ENCODE results near the gene RIBC2.

Gene RIBC2

DNA sequence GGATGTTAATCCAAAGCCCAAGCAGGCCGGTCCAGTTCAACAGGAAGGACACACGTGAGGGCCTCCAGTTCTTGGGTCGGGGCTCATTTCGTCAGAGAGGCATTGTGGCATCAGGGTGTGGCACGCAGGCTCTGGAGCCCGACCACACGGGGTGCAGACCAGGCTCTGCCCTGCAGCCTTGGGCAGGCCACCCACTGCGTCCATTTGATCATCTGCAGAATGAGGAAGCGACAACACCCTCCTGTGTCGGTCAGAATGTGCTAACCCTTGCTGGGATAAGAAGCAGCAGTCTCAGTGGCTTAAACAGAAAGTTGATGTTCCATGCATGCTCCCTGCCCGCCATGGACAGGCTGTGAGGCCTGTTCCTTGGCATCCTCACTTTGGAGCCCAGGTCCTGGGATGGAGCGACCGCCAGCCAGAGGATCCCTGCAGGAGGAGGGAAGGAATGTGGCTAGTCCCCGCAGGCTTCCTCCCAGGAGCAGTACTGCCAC is 10.8 kb downstream of the RIBC2 start:
- H3K36me3 ChIP-seq (ENCODE audit: control insufficient read depth, insufficient read depth, low read length) = no peaks in the 10 kb centered on the region
- no peaks in the 10 kb centered on the region for H3K9me3 ChIP-seq (ENCODE audit: control insufficient read depth, low read length)
- H3K27ac ChIP-seq (ENCODE audit: insufficient read depth, low read length, poor library complexity, severe bottlenecking) = no peak overlapping the region
- no peaks in the 10 kb centered on the region for H3K4me1 ChIP-seq (ENCODE audit: control insufficient read depth, insufficient read depth, low read length, poor library complexity, severe bottlenecking)
- no peak overlapping the region for H3K4me3 ChIP-seq (ENCODE audit: insufficient read depth, low read depth, low read length, poor library complexity, severe bottlenecking)
- DNase-seq = no peak
- no peaks in the 10 kb centered on the region for H3K27me3 ChIP-seq (replicated peaks; ENCODE audit: control insufficient read depth, insufficient read depth, low read length, poor library complexity, severe bottlenecking)

- no peaks in the 10 kb centered on the region for H3K4me1 ChIP-seq (ENCODE audit: control insufficient read depth, insufficient read depth, low read length, poor library complexity, severe bottlenecking)
- H3K4me3 ChIP-seq (ENCODE audit: insufficient read depth, low read depth, low read length, poor library complexity, severe bottlenecking) = no peak overlapping the region
- H3K9me3 ChIP-seq (ENCODE audit: control insufficient read depth, low read length) = no peaks in the 10 kb centered on the region
- no peak for DNase-seq
- H3K27me3 ChIP-seq (replicated peaks; ENCODE audit: control insufficient read depth, insufficient read depth, low read length, poor library complexity, severe bottlenecking) = no peaks in the 10 kb centered on the region
- no peak overlapping the region for H3K27ac ChIP-seq (ENCODE audit: insufficient read depth, low read length, poor library complexity, severe bottlenecking)
- no peaks in the 10 kb centered on the region for H3K36me3 ChIP-seq (ENCODE audit: control insufficient read depth, insufficient read depth, low read length)
Measured at GRCh38 chr22:45425101-45425500, 11.6 kb downstream of the RIBC2 start.

GRCh38 chr22:45425531-45426265 is 12.2 kb downstream of the RIBC2 start:
- no peaks in the 10 kb centered on the region for H3K27me3 ChIP-seq (replicated peaks; ENCODE audit: control insufficient read depth, insufficient read depth, low read length, poor library complexity, severe bottlenecking)
- H3K9me3 ChIP-seq (ENCODE audit: control insufficient read depth, low read length) = no peaks in the 10 kb centered on the region
- DNase-seq = no peak
- H3K36me3 ChIP-seq (ENCODE audit: control insufficient read depth, insufficient read depth, low read length) = no peaks in the 10 kb centered on the region
- H3K27ac ChIP-seq (ENCODE audit: insufficient read depth, low read length, poor library complexity, severe bottlenecking) = no peak overlapping the region
- H3K4me1 ChIP-seq (ENCODE audit: control insufficient read depth, insufficient read depth, low read length, poor library complexity, severe bottlenecking) = no peaks in the 10 kb centered on the region
- no peak overlapping the region for H3K4me3 ChIP-seq (ENCODE audit: insufficient read depth, low read depth, low read length, poor library complexity, severe bottlenecking)

GRCh38 chr22:45426387-45426786 is 12.9 kb downstream of the RIBC2 start:
- DNase-seq = no peak

GRCh38 chr22:45427114-45427513 is 13.6 kb downstream of the RIBC2 start:
- DNase-seq = no peak
- H3K9me3 ChIP-seq (ENCODE audit: control insufficient read depth, low read length) = no peaks in the 10 kb centered on the region

More at GRCh38 chr22:45426387-45426786, 12.9 kb downstream of the RIBC2 start:
- Histone ChIP-seq H3K4me1 (ENCODE audit: control insufficient read depth, insufficient read depth, low read length, poor library complexity, severe bottlenecking) (no peaks in the 10 kb centered on the region), H3K4me3 (ENCODE audit: insufficient read depth, low read depth, low read length, poor library complexity, severe bottlenecking) (no peak overlapping the region), H3K36me3 (ENCODE audit: control insufficient read depth, insufficient read depth, low read length) (no peaks in the 10 kb centered on the region), H3K9me3 (ENCODE audit: control insufficient read depth, low read length) (no peaks in the 10 kb centered on the region), H3K27ac (ENCODE audit: insufficient read depth, low read length, poor library complexity, severe bottlenecking) (no peak overlapping the region), H3K27me3 (replicated peaks; ENCODE audit: control insufficient read depth, insufficient read depth, low read length, poor library complexity, severe bottlenecking) (no peaks in the 10 kb centered on the region)

DNA sequence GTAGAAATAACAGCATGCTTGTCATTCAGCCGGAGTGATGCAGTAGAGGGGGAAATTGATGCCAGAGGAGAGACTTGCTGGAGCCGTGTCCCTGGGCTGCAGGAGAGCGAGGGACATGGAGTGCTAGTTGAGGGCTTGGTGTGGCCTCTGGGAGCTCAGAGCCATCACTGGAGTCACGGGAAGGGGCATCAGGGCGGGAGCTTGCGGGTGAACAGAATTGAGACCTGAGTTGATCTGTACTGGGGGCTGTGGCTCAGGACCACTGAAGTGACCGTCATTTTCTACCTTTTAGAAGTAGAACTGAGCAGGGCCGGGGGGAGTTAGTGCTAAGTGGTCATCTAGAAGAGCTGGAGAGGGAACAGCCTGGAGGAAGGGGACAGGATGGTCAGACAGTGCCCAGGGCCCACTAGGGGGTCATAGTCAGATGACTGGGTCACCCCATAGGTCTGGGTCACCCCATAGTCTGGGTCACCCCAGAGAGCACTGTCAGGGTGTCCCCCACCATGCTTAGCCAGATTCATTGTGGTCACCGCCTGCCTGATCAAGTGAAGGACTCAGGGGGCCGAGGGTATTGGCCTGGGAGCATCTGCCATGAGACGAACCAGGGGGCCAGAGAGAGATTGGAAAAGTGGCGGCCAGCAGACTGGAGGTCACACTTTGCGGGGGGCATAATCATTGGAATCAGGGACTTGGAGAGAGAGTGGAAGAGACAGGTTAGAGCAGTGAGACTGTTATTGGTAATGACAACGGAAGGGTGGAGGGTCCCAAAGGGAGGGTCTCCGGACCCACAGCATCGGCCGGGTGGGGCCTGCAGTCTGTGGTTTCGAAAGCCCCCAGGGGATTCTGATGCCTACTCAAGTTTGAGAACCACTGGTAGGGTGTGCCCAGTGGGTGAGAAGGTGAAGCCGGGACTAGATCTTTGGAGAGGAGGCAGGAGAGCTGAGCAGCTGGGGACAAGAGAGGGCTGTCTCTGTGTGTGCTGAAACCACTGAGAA is 15.2 kb downstream of the RIBC2 start:
- no peak for DNase-seq
- H3K4me3 ChIP-seq (ENCODE audit: insufficient read depth, low read depth, low read length, poor library complexity, severe bottlenecking) = no peak overlapping the region
- H3K9me3 ChIP-seq (ENCODE audit: control insufficient read depth, low read length) = no peaks in the 10 kb centered on the region
- no peak overlapping the region for H3K27ac ChIP-seq (ENCODE audit: insufficient read depth, low read length, poor library complexity, severe bottlenecking)
- H3K27me3 ChIP-seq (replicated peaks; ENCODE audit: control insufficient read depth, insufficient read depth, low read length, poor library complexity, severe bottlenecking) = no peaks in the 10 kb centered on the region
- H3K36me3 ChIP-seq (ENCODE audit: control insufficient read depth, insufficient read depth, low read length) = no peaks in the 10 kb centered on the region
- H3K4me1 ChIP-seq (ENCODE audit: control insufficient read depth, insufficient read depth, low read length, poor library complexity, severe bottlenecking) = no peaks in the 10 kb centered on the region

More at GRCh38 chr22:45427114-45427513, 13.6 kb downstream of the RIBC2 start:
- H3K4me1 ChIP-seq (ENCODE audit: control insufficient read depth, insufficient read depth, low read length, poor library complexity, severe bottlenecking) = no peaks in the 10 kb centered on the region
- H3K4me3 ChIP-seq (ENCODE audit: insufficient read depth, low read depth, low read length, poor library complexity, severe bottlenecking) = no peak overlapping the region
- no peaks in the 10 kb centered on the region for H3K36me3 ChIP-seq (ENCODE audit: control insufficient read depth, insufficient read depth, low read length)
- H3K27ac ChIP-seq (ENCODE audit: insufficient read depth, low read length, poor library complexity, severe bottlenecking) = no peak overlapping the region
- H3K27me3 ChIP-seq (replicated peaks; ENCODE audit: control insufficient read depth, insufficient read depth, low read length, poor library complexity, severe bottlenecking) = no peaks in the 10 kb centered on the region

GRCh38 chr22:45429424-45429823 is 15.9 kb downstream of the RIBC2 start:
- H3K36me3 ChIP-seq (ENCODE audit: control insufficient read depth, insufficient read depth, low read length) = no peaks in the 10 kb centered on the region
- H3K27me3 ChIP-seq (replicated peaks; ENCODE audit: control insufficient read depth, insufficient read depth, low read length, poor library complexity, severe bottlenecking) = no peaks in the 10 kb centered on the region
- H3K4me3 ChIP-seq (ENCODE audit: insufficient read depth, low read depth, low read length, poor library complexity, severe bottlenecking) = no peak overlapping the region
- H3K27ac ChIP-seq (ENCODE audit: insufficient read depth, low read length, poor library complexity, severe bottlenecking) = no peak overlapping the region
- DNase-seq = no peak
- no peaks in the 10 kb centered on the region for H3K4me1 ChIP-seq (ENCODE audit: control insufficient read depth, insufficient read depth, low read length, poor library complexity, severe bottlenecking)
- no peaks in the 10 kb centered on the region for H3K9me3 ChIP-seq (ENCODE audit: control insufficient read depth, low read length)

DNA sequence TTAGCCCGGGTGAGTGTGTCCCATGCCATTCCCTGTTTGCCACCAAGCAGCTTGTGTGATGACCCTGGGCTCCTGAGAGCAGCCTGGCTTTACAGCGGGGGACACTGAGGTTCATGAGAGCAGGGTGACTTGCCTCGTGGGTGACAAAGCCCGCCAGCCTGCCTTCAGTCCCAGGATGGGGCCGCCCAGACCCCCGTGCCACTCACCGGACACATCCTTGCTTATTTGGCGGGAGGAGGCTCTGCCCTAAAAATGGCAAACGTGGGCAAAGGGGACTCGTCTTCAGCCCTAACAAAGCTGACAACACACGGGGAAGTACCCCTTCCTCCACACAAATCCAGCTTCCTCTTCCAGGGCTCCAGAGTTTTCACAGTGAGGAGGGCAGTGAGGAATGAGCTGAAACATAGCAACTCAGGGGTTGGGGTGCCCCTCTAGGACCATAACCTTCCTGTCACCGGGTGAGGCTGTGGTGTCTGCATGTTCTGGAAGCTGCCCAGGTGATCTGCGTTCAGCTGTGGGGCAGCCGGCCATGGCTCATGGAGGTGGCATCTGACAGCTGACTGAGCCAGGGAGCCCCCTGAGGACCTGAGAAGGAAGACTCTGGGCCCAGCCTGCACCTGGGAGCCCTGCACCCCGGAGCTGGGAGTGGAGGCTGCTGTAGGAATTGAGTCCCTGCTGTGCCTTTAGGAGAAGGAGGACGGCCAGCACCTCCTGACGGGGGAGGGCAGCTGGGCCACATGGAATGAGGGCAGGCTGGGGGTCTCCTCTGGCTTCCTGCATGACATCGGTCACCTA is 16.7 kb downstream of the RIBC2 start:
- Histone ChIP-seq H3K27me3 (replicated peaks; ENCODE audit: control insufficient read depth, insufficient read depth, low read length, poor library complexity, severe bottlenecking) (no peaks in the 10 kb centered on the region), H3K27ac (ENCODE audit: insufficient read depth, low read length, poor library complexity, severe bottlenecking) (no peak overlapping the region), H3K36me3 (ENCODE audit: control insufficient read depth, insufficient read depth, low read length) (no peaks in the 10 kb centered on the region), H3K9me3 (ENCODE audit: control insufficient read depth, low read length) (no peaks in the 10 kb centered on the region), H3K4me3 (ENCODE audit: insufficient read depth, low read depth, low read length, poor library complexity, severe bottlenecking) (no peak overlapping the region), H3K4me1 (ENCODE audit: control insufficient read depth, insufficient read depth, low read length, poor library complexity, severe bottlenecking) (no peaks in the 10 kb centered on the region)
- no peak for DNase-seq

GRCh38 chr22:45430871-45431270 is 17.4 kb downstream of the RIBC2 start:
- H3K9me3 ChIP-seq (ENCODE audit: control insufficient read depth, low read length) = no peaks in the 10 kb centered on the region
- H3K36me3 ChIP-seq (ENCODE audit: control insufficient read depth, insufficient read depth, low read length) = no peaks in the 10 kb centered on the region
- no peak overlapping the region for H3K4me3 ChIP-seq (ENCODE audit: insufficient read depth, low read depth, low read length, poor library complexity, severe bottlenecking)
- H3K27me3 ChIP-seq (replicated peaks; ENCODE audit: control insufficient read depth, insufficient read depth, low read length, poor library complexity, severe bottlenecking) = no peaks in the 10 kb centered on the region
- H3K4me1 ChIP-seq (ENCODE audit: control insufficient read depth, insufficient read depth, low read length, poor library complexity, severe bottlenecking) = no peaks in the 10 kb centered on the region
- DNase-seq = no peak
- no peak overlapping the region for H3K27ac ChIP-seq (ENCODE audit: insufficient read depth, low read length, poor library complexity, severe bottlenecking)
